HS-5 (cell line): Measurements from ENCODE around the gene PIF1.
"Not testable (repeated sequence)": the region's sequence is repeated elsewhere in the genome, so short reads cannot be mapped to it uniquely, and the experiment has no call there.

ENCODE experiments used
- DNase-seq: peaks from one replicate; pipeline ENCODE4 v3.0.0-alpha.2; 2012; ENCODE audit warnings: low read depth

Gene PIF1

GRCh38 chr15:64810497-64811326 is 14.7 kb downstream of the PIF1 start:
- DNase-seq, result no peak

GRCh38 chr15:64809649-64810496 is 15.6 kb downstream of the PIF1 start:
- peak; percentile 39 for DNase-seq

- DNase-seq, result no peak
These were observed 16.5 kb downstream of the PIF1 start for GRCh38 chr15:64808785-64809453.

- no peak for DNase-seq
These were observed 17.7 kb downstream of the PIF1 start for GRCh38 chr15:64807751-64808222.

- DNase-seq, result no peak
These were observed 18.2 kb downstream of the PIF1 start for GRCh38 chr15:64807051-64807749.

- no peak for DNase-seq
These were observed 18.9 kb downstream of the PIF1 start for GRCh38 chr15:64806509-64806908.

- DNase-seq, result no peak
These were observed 20.8 kb downstream of the PIF1 start for GRCh38 chr15:64804619-64805018.

GRCh38 chr15:64803526-64803925 is 21.9 kb downstream of the PIF1 start:
- DNase-seq, result no peak

GRCh38 chr15:64800476-64800875 is 25.0 kb downstream of the PIF1 start:
- DNase-seq, result no peak

- not testable (repeated sequence) for DNase-seq
These were observed 26.5 kb downstream of the PIF1 start for GRCh38 chr15:64798905-64799304.

- not testable (repeated sequence) for DNase-seq
These were observed 29.5 kb downstream of the PIF1 start for GRCh38 chr15:64795921-64796320.

- DNase-seq, result not testable (repeated sequence)
These were observed 30.1 kb downstream of the PIF1 start for GRCh38 chr15:64795299-64795698.

- DNase-seq, result no peak
These were observed 33.2 kb downstream of the PIF1 start for GRCh38 chr15:64792282-64792681.

GRCh38 chr15:64791401-64791800 is 34.0 kb downstream of the PIF1 start:
- DNase-seq, result no peak

- no peak for DNase-seq
These were observed 41.7 kb downstream of the PIF1 start for GRCh38 chr15:64783796-64784195.

- no peak for DNase-seq
These were observed 42.7 kb downstream of the PIF1 start for GRCh38 chr15:64782751-64783150.

GRCh38 chr15:64781299-64781698 is 44.1 kb downstream of the PIF1 start:
- DNase-seq, result no peak

- no peak for DNase-seq
These were observed 44.8 kb downstream of the PIF1 start for GRCh38 chr15:64780600-64781156.

GRCh38 chr15:64779630-64780029 is 45.8 kb downstream of the PIF1 start:
- DNase-seq, result no peak

- no peak for DNase-seq
These were observed 46.4 kb downstream of the PIF1 start for GRCh38 chr15:64779024-64779423.

- DNase-seq, result no peak
These were observed 49.1 kb downstream of the PIF1 start for GRCh38 chr15:64776402-64776786.
